Measurements from ENCODE around the gene RASAL1.
"Not testable (repeated sequence)": the region's sequence is repeated elsewhere in the genome, so short reads cannot be mapped to it uniquely, and the experiment has no call there.

Gene RASAL1

GRCh38 chr12:113161415-113162016 lies 26.0 kb upstream of the RASAL1 start:
- no peak for DNase-seq (ENCODE audit: low read depth in 2 of 2)

- no peak for DNase-seq (ENCODE audit: low read depth in 2 of 2)
These were observed 24.4 kb upstream of the RASAL1 start for GRCh38 chr12:113159937-113160336.

- no peak for DNase-seq (ENCODE audit: low read depth in 2 of 2)
These were observed 23.1 kb upstream of the RASAL1 start for GRCh38 chr12:113158439-113159203.

- DNase-seq (ENCODE audit: low read depth in 2 of 2), result no peak
These were observed 21.8 kb upstream of the RASAL1 start for GRCh38 chr12:113157218-113157859.

GRCh38 chr12:113155646-113156045 lies 20.1 kb upstream of the RASAL1 start:
- no peak for DNase-seq (ENCODE audit: low read depth in 2 of 2)

- DNase-seq (ENCODE audit: low read depth in 2 of 2), result no peak
These were observed 19.5 kb upstream of the RASAL1 start for GRCh38 chr12:113155060-113155459.

- DNase-seq (ENCODE audit: low read depth in 2 of 2), result no peak
These were observed 18.9 kb upstream of the RASAL1 start for GRCh38 chr12:113154351-113154973.

GRCh38 chr12:113152835-113153814 lies 17.6 kb upstream of the RASAL1 start:
- peak; percentile 5 to 32 for DNase-seq (ENCODE audit: low read depth in 2 of 2)

GRCh38 chr12:113152196-113152834 lies 16.8 kb upstream of the RASAL1 start:
- DNase-seq (ENCODE audit: low read depth in 2 of 2), result no peak

GRCh38 chr12:113151655-113152054 lies 16.1 kb upstream of the RASAL1 start:
- DNase-seq (ENCODE audit: low read depth in 2 of 2), result no peak

- no peak for DNase-seq (ENCODE audit: low read depth in 2 of 2)
These were observed 14.0 kb upstream of the RASAL1 start, which contains the start of gene CFAP73 for GRCh38 chr12:113149361-113150150. Gene CFAP73 (plus strand): TSS chr12:113149724. CDS start chr12:113149858, 134 bp downstream.

GRCh38 chr12:113146999-113147398 lies 11.4 kb upstream of the RASAL1 start:
- DNase-seq (ENCODE audit: low read depth in 2 of 2), result no peak

- no peak for DNase-seq (ENCODE audit: low read depth in 2 of 2)
These were observed 10.4 kb upstream of the RASAL1 start for GRCh38 chr12:113145720-113146551.

GRCh38 chr12:113144806-113145205 lies 9.2 kb upstream of the RASAL1 start:
- no peak for DNase-seq (ENCODE audit: low read depth in 2 of 2)

GRCh38 chr12:113143959-113144358 lies 8.4 kb upstream of the RASAL1 start:
- DNase-seq (ENCODE audit: low read depth in 2 of 2), result no peak

- no peak for DNase-seq (ENCODE audit: low read depth in 2 of 2)
These were observed 7.3 kb upstream of the RASAL1 start for GRCh38 chr12:113142886-113143332.

- DNase-seq (ENCODE audit: low read depth in 2 of 2), result no peak
These were observed 6.8 kb upstream of the RASAL1 start for GRCh38 chr12:113142173-113142885.

- not testable (repeated sequence) for DNase-seq (ENCODE audit: low read depth in 2 of 2)
These were observed 6.2 kb upstream of the RASAL1 start for GRCh38 chr12:113141716-113142115.
